Aorta (tissue), 5 donors: ENCODE results near the gene ZEB2. TPM values are rescaled to one million over a fixed set of nuclear protein-coding genes. Genes with fewer than 3 reads are reported as not detected.
A peak's percentile ranks its signal among the peaks of the same experiment; 100 is the strongest.

Source experiments
- ATAC-seq: fragments of 200-7000 bp; cut with Tn5 transposase; one replicate; pipeline ENCODE4 v1.9.1; 2022; ENCODE audit warnings: moderate library complexity; ENCODE audit not compliant: low FRiP score
- DNase-seq, 2 donors: peaks; one replicate each; pipeline ENCODE4 v3.0.0-alpha.2; 2020
- H3K27ac ChIP-seq, 2 donors: one replicate each; pipeline ENCODE4 v1.5.1; 2013; ENCODE audit warnings: low read length in 2 of 2, mild to moderate bottlenecking in 2 of 2, moderate library complexity in 2 of 2, control low read depth in 1 of 2, inconsistent platforms in 1 of 2, low read depth in 1 of 2
- H3K27me3 ChIP-seq, 2 donors: one replicate each; pipeline ENCODE4 v1.6.1; 2013; ENCODE audit warnings: control low read depth in 1 of 2, low read length in 1 of 2, mild to moderate bottlenecking in 1 of 2, moderate library complexity in 1 of 2; ENCODE audit not compliant: insufficient read depth in 2 of 2, control insufficient read depth in 1 of 2
- H3K36me3 ChIP-seq, 2 donors: one replicate each; pipeline ENCODE4 v1.6.1; 2013; ENCODE audit warnings: control low read depth in 1 of 2, low read length in 1 of 2, mild to moderate bottlenecking in 1 of 2; ENCODE audit not compliant: insufficient read depth in 2 of 2, control insufficient read depth in 1 of 2
- H3K4me1 ChIP-seq, 2 donors: one replicate each; pipeline ENCODE4 v1.6.1; 2013; ENCODE audit warnings: low read length in 2 of 2, control low read depth in 1 of 2, mild to moderate bottlenecking in 1 of 2, moderate library complexity in 1 of 2; ENCODE audit not compliant: insufficient read depth in 2 of 2, control insufficient read depth in 1 of 2
- H3K4me3 ChIP-seq, 2 donors: one replicate each; pipeline ENCODE4 v1.5.1; 2013; ENCODE audit warnings: low read length in 2 of 2, control low read depth in 1 of 2, mild to moderate bottlenecking in 1 of 2
- H3K9me3 ChIP-seq: one replicate; pipeline ENCODE4 v1.6.1; 2013; ENCODE audit warnings: mild to moderate bottlenecking, low read length; ENCODE audit not compliant: control insufficient read depth
- WGBS, 2 donors: extraction: QIAGEN DNeasy Blood & Tissue Kit; methylation state at CpG; one replicate each; pipeline ENCODE4 v1.1.7; 2013; 5-methylcytosine and 5-hydroxymethylcytosine counted together
- intact Hi-C, 2 donors: fragments of 100-400 bp; cut with DNase I; formaldehyde crosslinking; loops; one replicate each; pipeline versions ENCODE4 v1.14.2 to v1.15.0; 2022
- polyA plus RNA-seq, 2 donors: library from polyadenylated mRNA; stranded (reverse); fragments of 200-250 nt; gene quantifications; one replicate each; pipeline ENCODE4 v1.2.3, GENCODE V29; 2013
- total RNA-seq, 2 donors: library from RNA; stranded (reverse); fragmentation: NEBNext Ultra II Directional; extraction: Animal tissue kit (Norgen Biotek cat#: 25700); gene quantifications; one replicate each; pipeline ENCODE4 v1.2.1, GENCODE V29; 2021
- donor health status: healthy with polysubstance abuse.
- donor health status: Bipolar disorder and iron deficiency.
- donor health status: DM: no; HTN: no; CAD: no.
- donor health status: DM: no; HTN: no; CAD: no.
- donor health status: DM: yes; HTN: yes; CAD: no.

Gene ZEB2
- total and polyA plus RNA-seq, 4 donors = 38.7 to 301 (median 121) TPM

GRCh38 chr2:144501118-144501517, 18.8 kb downstream of the ZEB2 start:
- H3K4me3 ChIP-seq = no peak overlapping the region
- no peak for ATAC-seq
- H3K36me3 ChIP-seq = no peaks in the 10 kb centered on the region
- no peak overlapping the region for H3K27ac ChIP-seq
- no peak for DNase-seq
- no peaks in the 10 kb centered on the region for H3K27me3 ChIP-seq
- WGBS, 2 donors = 69 to 72% methylated on average over 3 of the region's 3 CpGs
- intact Hi-C loops = no loop called here
- no peaks in the 10 kb centered on the region for H3K9me3 ChIP-seq
- peaks cover 11% of the 10 kb centered on the region in 2 donors for H3K4me1 ChIP-seq

GRCh38 chr2:144500563-144500962, 19.4 kb downstream of the ZEB2 start:
- ATAC-seq = no peak
- no peak for DNase-seq
- intact Hi-C loops = no loop called here
- Histone ChIP-seq H3K4me1 (peaks cover 14 to 16% of the 10 kb centered on the region in 2 donors), H3K27ac (no peak overlapping the region), H3K9me3 (no peaks in the 10 kb centered on the region), H3K27me3 (no peaks in the 10 kb centered on the region), H3K4me3 (no peak overlapping the region), H3K36me3 (no peaks in the 10 kb centered on the region)
- 97% methylated on average over 2 of the region's 2 CpGs for WGBS, 2 donors

GRCh38 chr2:144498277-144498676, 21.6 kb downstream of the ZEB2 start:
- H3K4me3 ChIP-seq = no peak overlapping the region
- H3K9me3 ChIP-seq = no peaks in the 10 kb centered on the region
- H3K27me3 ChIP-seq = peaks cover 0 to 1% of the 10 kb centered on the region in 2 donors
- ATAC-seq = no peak
- intact Hi-C loops = no loop called here
- H3K27ac ChIP-seq = peak overlapping the region in 1 of 2 donors; percentile 1
- H3K4me1 ChIP-seq = peaks cover 7 to 16% of the 10 kb centered on the region in 2 donors
- no peaks in the 10 kb centered on the region for H3K36me3 ChIP-seq
- DNase-seq = no peak
- WGBS, 2 donors = 68 to 72% methylated on average over 7 of the region's 7 CpGs

- H3K4me1 ChIP-seq = peaks cover 7 to 12% of the 10 kb centered on the region in 2 donors
- no peaks in the 10 kb centered on the region for H3K9me3 ChIP-seq
- peaks cover 0 to 1% of the 10 kb centered on the region in 2 donors for H3K27me3 ChIP-seq
- WGBS, 2 donors = 92 to 95% methylated on average over 3 of the region's 3 CpGs
- ATAC-seq (no peak), DNase-seq (no peak)
- H3K4me3 ChIP-seq = no peak overlapping the region
- intact Hi-C loops = no loop called here
- no peak overlapping the region for H3K27ac ChIP-seq
- H3K36me3 ChIP-seq = no peaks in the 10 kb centered on the region
Measured at GRCh38 chr2:144496977-144497598, 22.8 kb downstream of the ZEB2 start.

- H3K9me3 ChIP-seq = no peaks in the 10 kb centered on the region
- peaks cover 3 to 9% of the 10 kb centered on the region in 2 donors for H3K4me1 ChIP-seq
- H3K4me3 ChIP-seq = no peak overlapping the region
- H3K27me3 ChIP-seq = peaks cover 0 to 1% of the 10 kb centered on the region in 2 donors
- DNase-seq = no peak
- H3K27ac ChIP-seq = peak overlapping the region in 1 of 2 donors; percentile 40
- no peaks in the 10 kb centered on the region for H3K36me3 ChIP-seq
- no peak for ATAC-seq
- WGBS, 2 donors = 46 to 50% methylated on average over 10 of the region's 10 CpGs
- intact Hi-C loops = no loop called here
Measured at GRCh38 chr2:144496092-144496976, 23.6 kb downstream of the ZEB2 start.

- DNase-seq = no peak
- Histone ChIP-seq H3K27ac (peak overlapping the region in 1 of 2 donors; percentile 40), H3K4me3 (no peak overlapping the region), H3K36me3 (no peaks in the 10 kb centered on the region), H3K27me3 (peaks cover 0 to 1% of the 10 kb centered on the region in 2 donors), H3K4me1 (peaks cover 3 to 9% of the 10 kb centered on the region in 2 donors), H3K9me3 (no peaks in the 10 kb centered on the region)
- ATAC-seq = no peak
- intact Hi-C loops = no loop called here
- WGBS, 2 donors = 21 to 23% methylated on average over 6 of the region's 6 CpGs
Measured at GRCh38 chr2:144495227-144496091, 24.5 kb downstream of the ZEB2 start.

- no peak for ATAC-seq
Measured at GRCh38 chr2:144493027-144493809, 26.7 kb downstream of the ZEB2 start.

GRCh38 chr2:144490857-144491256, 29.1 kb downstream of the ZEB2 start:
- H3K36me3 ChIP-seq = no peaks in the 10 kb centered on the region
- DNase-seq (no peak), ATAC-seq (no peak)
- intact Hi-C loops = no loop called here
- no peak overlapping the region for H3K4me3 ChIP-seq
- H3K9me3 ChIP-seq = no peaks in the 10 kb centered on the region
- 94% methylated on average over 15 of the region's 15 CpGs for WGBS, 2 donors
- peaks cover under 1 to 3% of the 10 kb centered on the region in 2 donors for H3K4me1 ChIP-seq
- peaks cover 0 to 1% of the 10 kb centered on the region in 2 donors for H3K27me3 ChIP-seq
- no peak overlapping the region for H3K27ac ChIP-seq

More at GRCh38 chr2:144493027-144493809, 26.7 kb downstream of the ZEB2 start:
- no peak for DNase-seq
- Histone ChIP-seq H3K36me3 (no peaks in the 10 kb centered on the region), H3K27ac (no peak overlapping the region), H3K9me3 (no peaks in the 10 kb centered on the region), H3K4me3 (no peak overlapping the region), H3K27me3 (peaks cover 0 to 1% of the 10 kb centered on the region in 2 donors), H3K4me1 (peaks cover 3 to 9% of the 10 kb centered on the region in 2 donors)
- intact Hi-C loops = no loop called here
- 55 to 56% methylated on average over 8 of the region's 8 CpGs for WGBS, 2 donors
